ENCODE data around the gene GOLGA8A. TPM values are rescaled to one million over a fixed set of nuclear protein-coding genes. Genes with fewer than 3 reads are reported as not detected.
"Not testable (repeated sequence)": the region's sequence is repeated elsewhere in the genome, so short reads cannot be mapped to it uniquely, and the experiment has no call there.

The GOLGA8A gene
- 10 to 100 TPM; 17.8 to 43.0 TPM for total RNA-seq
- long read RNA-seq, partial matches to known transcripts = 15 of 21 reads
- long read RNA-seq, other reads (novel, unspliced or antisense) = 6 of 21 reads

DNA sequence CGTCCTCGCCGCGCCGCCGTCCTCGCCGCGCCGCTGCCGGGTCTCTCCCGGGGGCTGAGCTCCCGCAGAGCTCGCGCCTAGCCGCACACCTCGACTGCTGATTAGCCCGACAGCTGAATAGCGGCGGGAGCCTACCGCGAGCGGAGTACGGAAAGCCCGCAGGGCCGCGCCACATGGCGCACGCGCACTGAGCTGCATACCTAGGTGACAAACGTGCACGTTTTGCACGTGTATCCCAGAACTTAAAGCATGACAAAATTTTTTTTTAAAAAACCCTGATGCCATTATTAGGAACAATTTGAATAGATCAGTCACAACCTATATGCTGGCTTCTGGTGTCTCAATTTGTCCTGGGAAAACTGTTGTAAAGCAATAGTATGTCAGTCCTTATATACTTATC lies at the start of gene GOLGA8A:
Gene GOLGA8A, minus strand, starts transcription at position 122 of the 400 bp plus-strand sequence. CDS start 48,117 bp downstream, outside the sequence.
- peak; percentile 56 to 78 for DNase-seq
- peak; percentile 76 for ATAC-seq
- intact Hi-C loops (cut with DNase I, micrococcal nuclease) = no loop called here

GRCh38 chr15:34483644-34484043 lies 46.0 kb upstream of the GOLGA8A start:
- DNase-seq = no peak
- intact Hi-C loops (cut with DNase I, micrococcal nuclease) = no loop called here
- no peak for ATAC-seq

- intact Hi-C loops (cut with DNase I, micrococcal nuclease) = no loop called here
- ATAC-seq (no peak), DNase-seq (no peak)
Observed at GRCh38 chr15:34481370-34481769, 43.8 kb upstream of the GOLGA8A start.

DNA sequence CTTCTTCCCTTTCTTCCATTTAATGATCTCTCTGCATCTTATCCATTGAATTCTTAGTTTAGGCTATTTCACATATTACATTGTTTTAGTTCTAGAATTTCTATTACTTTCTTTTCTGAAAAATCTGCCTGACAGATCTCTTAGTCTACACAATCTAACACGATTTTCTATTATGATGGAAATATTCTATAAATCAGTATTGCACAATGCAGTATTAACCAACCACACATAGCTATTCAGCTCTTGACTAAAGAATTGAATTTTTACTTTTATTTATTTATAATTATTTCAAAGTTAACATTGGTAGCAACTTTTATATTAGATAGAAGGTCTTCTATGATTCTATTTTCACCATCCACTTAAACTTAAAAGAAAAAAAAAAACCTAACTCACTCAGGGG lies 36.2 kb upstream of the GOLGA8A start:
- DNase-seq = no peak
- intact Hi-C loops (cut with DNase I, micrococcal nuclease) = no loop called here
- no peak for ATAC-seq

DNA sequence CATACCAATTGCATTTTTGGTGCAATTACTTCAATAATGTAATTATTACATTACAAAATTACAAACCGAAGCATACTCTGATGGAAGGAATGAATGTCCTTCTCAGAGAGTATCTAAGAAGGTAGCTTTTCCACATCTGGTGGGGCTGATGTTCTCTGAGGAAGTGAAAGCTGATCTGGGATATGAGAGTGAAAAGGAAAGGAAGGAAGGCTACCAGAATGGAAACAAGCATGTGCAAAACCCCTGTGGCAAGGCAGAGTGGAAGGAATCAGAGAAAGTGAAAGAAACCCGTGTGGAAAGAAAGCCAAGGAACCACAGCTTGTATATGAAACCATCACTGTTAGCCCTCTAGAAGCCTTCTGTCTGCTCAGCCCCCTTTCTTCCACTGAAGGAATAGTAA lies 35.3 kb upstream of the GOLGA8A start:
- intact Hi-C loops (cut with DNase I, micrococcal nuclease) = no loop called here
- ATAC-seq = no peak
- no peak for DNase-seq

DNA sequence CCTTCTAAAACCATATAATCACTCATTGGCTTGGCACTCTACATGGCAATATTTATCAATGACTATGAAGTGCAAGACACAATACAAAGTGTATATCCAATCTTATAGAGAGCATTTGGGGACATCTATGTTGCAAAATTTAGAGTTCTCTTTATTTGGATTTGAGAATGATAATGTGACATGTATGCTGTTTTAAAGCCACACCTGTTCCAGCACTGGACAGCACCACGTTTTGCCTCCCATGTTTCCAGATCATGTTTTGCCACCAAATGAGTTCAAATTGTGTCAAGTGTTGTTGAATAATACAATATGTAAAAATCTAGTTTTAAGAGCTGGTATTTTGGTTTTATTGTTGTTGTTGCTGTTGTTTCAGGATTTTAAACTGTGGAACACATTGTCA lies 33.3 kb upstream of the GOLGA8A start:
- intact Hi-C loops (cut with DNase I, micrococcal nuclease) = no loop called here
- DNase-seq (no peak), ATAC-seq (no peak)

DNA sequence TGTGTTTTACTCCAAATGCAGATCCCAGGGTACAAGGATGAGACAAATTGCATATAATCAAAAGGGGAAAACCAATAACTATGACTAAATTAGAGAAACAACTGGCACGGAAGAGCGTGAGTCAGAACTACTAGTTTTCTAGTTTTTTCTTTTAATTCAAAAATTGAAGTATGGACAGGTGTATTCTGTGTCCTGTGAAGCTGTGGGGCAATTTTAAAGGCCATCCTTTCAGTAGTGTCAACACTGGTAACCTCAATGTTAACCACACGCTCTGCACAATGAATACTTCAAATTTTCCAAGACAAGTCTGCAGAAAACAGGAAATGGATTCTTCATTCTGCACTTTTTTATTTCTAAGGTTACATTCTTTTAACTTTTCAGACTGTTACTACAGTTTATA lies 32.5 kb upstream of the GOLGA8A start:
- intact Hi-C loops (cut with DNase I, micrococcal nuclease) = no loop called here
- no peak for ATAC-seq
- no peak for DNase-seq

DNA sequence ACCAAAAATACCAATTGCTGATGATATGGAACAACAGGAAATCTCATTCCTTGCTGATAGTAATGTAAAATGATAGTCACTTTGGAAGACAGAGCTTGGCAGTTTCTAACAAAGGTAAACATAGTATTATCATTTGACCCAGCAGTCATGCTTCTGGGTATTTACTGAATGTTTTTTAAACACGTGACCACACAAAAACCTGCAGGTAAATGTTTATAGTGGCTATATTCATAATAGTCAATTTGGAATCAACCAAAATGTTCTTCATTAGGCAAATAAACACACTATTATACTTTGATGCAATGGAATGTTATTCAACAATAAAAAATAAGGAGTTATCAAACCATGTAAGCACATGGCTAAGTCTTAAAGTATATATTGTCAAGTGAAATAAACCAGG lies 24.1 kb upstream of the GOLGA8A start:
- ATAC-seq = no peak
- DNase-seq = no peak

GRCh38 chr15:34460451-34460850 lies 22.8 kb upstream of the GOLGA8A start:
- intact Hi-C loops (cut with DNase I, micrococcal nuclease) = no loop called here
- DNase-seq (no peak), ATAC-seq (no peak)

More for the DNA sequence above, 24.1 kb upstream of the GOLGA8A start:
- intact Hi-C loops (cut with DNase I, micrococcal nuclease) = no loop called here

GRCh38 chr15:34456658-34457057 lies 19.1 kb upstream of the GOLGA8A start:
- no peak for ATAC-seq
- DNase-seq = no peak
- intact Hi-C loops (cut with DNase I, micrococcal nuclease) = no loop called here

GRCh38 chr15:34442891-34443290 lies 5.3 kb upstream of the GOLGA8A start:
- DNase-seq = no peak
- intact Hi-C loops (cut with DNase I, micrococcal nuclease) = no loop called here
- ATAC-seq = no peak

GRCh38 chr15:34439878-34440277 lies 2.3 kb upstream of the GOLGA8A start:
- DNase-seq (no peak), ATAC-seq (no peak)
- intact Hi-C loops (cut with DNase I, micrococcal nuclease) = no loop called here

GRCh38 chr15:34436956-34437442 lies 609 bp downstream of the GOLGA8A start:
- DNase-seq (peak in 1 of 2 donors; percentile 41), ATAC-seq (peak; percentile 64)
- intact Hi-C loops (cut with DNase I, micrococcal nuclease) = no loop called here

GRCh38 chr15:34436126-34436955 lies 1.3 kb downstream of the GOLGA8A start:
- no peak for DNase-seq
- ATAC-seq = peak; percentile 12
- intact Hi-C loops (cut with DNase I, micrococcal nuclease) = no loop called here

GRCh38 chr15:34435658-34436057 lies 1.9 kb downstream of the GOLGA8A start:
- no peak for ATAC-seq
- no peak for DNase-seq
- intact Hi-C loops (cut with DNase I, micrococcal nuclease) = no loop called here

- DNase-seq (no peak), ATAC-seq (no peak)
- intact Hi-C loops (cut with DNase I, micrococcal nuclease) = no loop called here
Observed at GRCh38 chr15:34434627-34435305, 2.8 kb downstream of the GOLGA8A start.

DNA sequence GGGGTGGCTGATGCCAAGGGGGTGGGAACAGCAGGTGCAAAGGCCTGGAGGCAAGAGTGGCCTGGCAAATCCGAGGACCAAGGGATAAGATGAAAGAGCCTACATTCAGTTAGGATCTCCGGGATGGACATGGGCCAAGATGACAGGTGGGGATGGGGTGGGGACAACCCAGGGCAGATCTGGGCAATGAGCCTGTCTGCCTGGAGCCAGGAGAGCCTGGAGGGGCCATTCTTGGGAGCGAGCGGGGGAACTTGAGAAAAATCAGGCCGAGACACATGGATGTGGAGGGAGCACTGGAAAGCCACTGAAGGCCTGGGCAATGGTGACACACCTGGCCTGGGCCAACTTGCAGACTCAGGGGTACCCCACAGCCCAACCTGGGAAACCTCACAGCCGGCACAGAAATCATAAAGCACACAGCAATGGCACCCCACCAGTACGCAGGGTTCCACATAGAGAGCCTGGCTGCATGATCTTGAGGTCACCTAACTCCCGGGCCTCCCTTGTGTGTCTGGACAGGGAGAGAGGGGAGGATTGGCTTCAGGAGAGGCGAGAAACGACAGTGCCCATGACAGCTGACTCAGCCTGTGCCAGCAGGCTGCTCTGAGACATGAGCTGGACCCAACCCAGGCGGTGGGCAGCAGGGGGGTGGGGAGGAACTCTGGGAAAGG lies 3.5 kb downstream of the GOLGA8A start:
- ATAC-seq; intact Hi-C loops (cut with DNase I, micrococcal nuclease); DNase-seq: not testable (repeated sequence)

- intact Hi-C loops (cut with DNase I, micrococcal nuclease); DNase-seq; ATAC-seq: not testable (repeated sequence)
Observed at GRCh38 chr15:34430642-34431041, 7.0 kb downstream of the GOLGA8A start.

GRCh38 chr15:34423425-34424090 lies 14.1 kb downstream of the GOLGA8A start:
- intact Hi-C loops (cut with DNase I, micrococcal nuclease); ATAC-seq; DNase-seq: not testable (repeated sequence)
